Left cardiac atrium (tissue), 4 donors: Measurements from ENCODE around the gene MRPS21. TPM values are rescaled to one million over a fixed set of nuclear protein-coding genes. Genes with fewer than 3 reads are reported as not detected.

ENCODE experiments used
- ATAC-seq, 2 donors: fragments of 200-7000 bp; cut with Tn5 transposase; one replicate each; pipeline ENCODE4 v1.9.1; 2020; ENCODE audit warnings: mild to moderate bottlenecking in 2 of 2, moderate library complexity in 2 of 2
- DNase-seq: peaks from one replicate; pipeline ENCODE4 v3.0.0-alpha.2; 2020
- intact Hi-C, 2 donors: fragments of 100-400 bp; cut with DNase I; formaldehyde crosslinking; loops; one replicate each; pipeline versions ENCODE4 v1.14.1 to v1.15.1; 2022 to 2023
- total RNA-seq, 2 donors: library from RNA; stranded (reverse); fragmentation: NEBNext Ultra II Directional; extraction: Animal tissue kit (Norgen Biotek cat#: 25700); gene quantifications; one replicate each; pipeline ENCODE4 v1.2.1, GENCODE V29; 2021
- donor health status: DM: no; HTN: yes; CAD: no.
- donor health status: DM: no; HTN: yes; CAD: no; lungs with severe emphysema.
- donor health status: DM: yes; HTN: yes; CAD: no.
- donor health status: Dilated cardiomyopathy.

MRPS21 gene
- total RNA-seq, 2 donors from 2014 or later, result 72.6 to 74.3 TPM

- DNase-seq (no peak), ATAC-seq (no peak)
- intact Hi-C loops, result no loop called here
Measured at GRCh38 chr1:150346316-150346715, 52.7 kb downstream of the MRPS21 start.

GRCh38 chr1:150352866-150353265 lies 59.2 kb downstream of the MRPS21 start:
- peak; percentile 50 to 58 for ATAC-seq
- intact Hi-C loops, result no loop called here
- DNase-seq, result no peak

Other genes with a start within 250 kb of the MRPS21 start
- gene VPS45, start 226.1 kb upstream of the MRPS21 start, total RNA-seq, result 10 to 100 TPM; 39.3 to 40.2 TPM
- 10 to 100 TPM; 30.2 to 42.8 TPM for gene PLEKHO1, start 143.9 kb upstream of the MRPS21 start, total RNA-seq
- gene ANP32E, start 57.7 kb upstream of the MRPS21 start, total RNA-seq, result 10 to 100 TPM; 25.5 to 38.1 TPM
- gene CA14, start 36.1 kb upstream of the MRPS21 start, total RNA-seq, result 1 to 10 TPM; 5.7 to 8.7 TPM
- gene APH1A, start 24.8 kb upstream of the MRPS21 start, total RNA-seq, result 10 to 100 TPM; 64.3 to 93.1 TPM
- 10 to 100 TPM; 10.1 to 14.0 TPM for gene C1orf54, start 21.1 kb upstream of the MRPS21 start, total RNA-seq
- gene CIART, start 11.3 kb upstream of the MRPS21 start, total RNA-seq, result 10 to 100 TPM in 1 of 2 donors, 1 to 10 TPM in 1; 9.8 to 14.1 TPM
- gene PRPF3, start 27.7 kb downstream of the MRPS21 start, total RNA-seq, result 10 to 100 TPM; 22.1 to 25.1 TPM
- gene RPRD2, start 70.3 kb downstream of the MRPS21 start, total RNA-seq, result 10 to 100 TPM; 22.5 to 24.3 TPM
- 10 to 100 TPM; 16.3 to 18.5 TPM for gene TARS2, start 193.6 kb downstream of the MRPS21 start, total RNA-seq
- 10 to 100 TPM; 40.6 to 42.2 TPM for gene ECM1, start 214.2 kb downstream of the MRPS21 start, total RNA-seq
- not detected for gene FALEC, start 221.9 kb downstream of the MRPS21 start, total RNA-seq